Heart left ventricle (tissue), 16 donors: ENCODE measurements around the gene EIF4E2. TPM values are rescaled to one million over a fixed set of nuclear protein-coding genes. Genes with fewer than 3 reads are reported as not detected.

Source experiments
- ATAC-seq, 4 donors: fragments of 200-7000 bp; cut with Tn5 transposase; one replicate each; pipeline ENCODE4 v1.9.1; 2020 to 2022; ENCODE audit warnings: moderate library complexity in 4 of 4, mild to moderate bottlenecking in 3 of 4, moderate number of reproducible peaks in 1 of 4
- DNase-seq, 5 donors: peaks; one replicate each; pipeline ENCODE4 v3.0.0-alpha.2; 2020
- H3K27ac ChIP-seq, 12 donors: fragments of 200-600 bp; sonication (generic) in 4 of 12; one replicate each; pipeline versions ENCODE4 v1.5.0 to v1.8.0; 2016 to 2022; ENCODE audit warnings: mild to moderate bottlenecking in 2 of 12
- H3K27me3 ChIP-seq, 9 donors: fragments of 200-600 bp; sonication (generic) in 2 of 9; one replicate each; pipeline versions ENCODE4 v1.5.1 to v1.8.0; 2016 to 2022; ENCODE audit warnings: mild to moderate bottlenecking in 3 of 9
- H3K36me3 ChIP-seq, 9 donors: fragments of 200-600 bp; sonication (generic) in 2 of 9; one replicate each; pipeline versions ENCODE4 v1.5.0 to v1.8.0; 2018 to 2022; ENCODE audit warnings: mild to moderate bottlenecking in 2 of 9
- H3K4me1 ChIP-seq, 12 donors: fragments of 200-600 bp; sonication (generic) in 4 of 12; one replicate each; pipeline versions ENCODE4 v1.5.0 to v1.8.0; 2016 to 2022; ENCODE audit warnings: mild to moderate bottlenecking in 3 of 12
- H3K4me3 ChIP-seq, 12 donors: fragments of 200-600 bp; sonication (generic) in 4 of 12; one replicate each; pipeline versions ENCODE4 v1.5.0 to v1.8.0; 2017 to 2022; ENCODE audit warnings: mild to moderate bottlenecking in 9 of 12, moderate library complexity in 4 of 12
- H3K9me3 ChIP-seq, 12 donors: fragments of 200-600 bp; sonication (generic) in 4 of 12; one replicate each; pipeline versions ENCODE4 v1.5.0 to v1.8.0; 2016 to 2022; ENCODE audit warnings: mild to moderate bottlenecking in 1 of 12
- CTCF ChIP-seq, 12 donors: fragments of 200-600 bp; sonication (generic) in 4 of 12; IDR thresholded peaks; one replicate each; pipeline versions ENCODE4 v1.5.0 to v1.8.0; 2018 to 2022; ENCODE audit warnings: antibody characterized with exemption in 12 of 12, mild to moderate bottlenecking in 5 of 12
- POLR2A ChIP-seq, 2 donors: fragments of 450-650 bp; IDR thresholded peaks; one replicate each; pipeline ENCODE4 v1.6.1; 2017; ENCODE audit warnings: antibody characterized with exemption in 2 of 2, mild to moderate bottlenecking in 2 of 2, moderate library complexity in 2 of 2
- WGBS, 4 donors: extraction: QIAGEN DNeasy Blood & Tissue Kit in 2 of 4; methylation state at CpG; one replicate each; pipeline versions ENCODE4 v1.1.5 to v1.1.7; 2013 to 2018; 5-methylcytosine and 5-hydroxymethylcytosine counted together
- intact Hi-C, 10 donors: fragments of 100-400 bp; cut with DNase I; formaldehyde crosslinking; loops; one replicate each; pipeline versions ENCODE4 v1.11.1 to v1.14.2; 2022
- polyA plus RNA-seq, 2 donors: library from polyadenylated mRNA; stranded (reverse); fragments of 200-250 nt; gene quantifications; one replicate each; pipeline ENCODE4 v1.2.3, GENCODE V29; 2013
- total RNA-seq, 9 donors: library from RNA; depleted of rRNA in 2 of 9; stranded (reverse); fragments of >200 nt in 2 of 9; fragmentation: NEBNext Ultra II Directional in 3 of 9; extraction: Animal tissue kit (Norgen Biotek cat#: 25700) in 3 of 9; gene quantifications; one replicate each; pipeline versions ENCODE4 v1.1.0 to v1.2.4, GENCODE V29; 2016 to 2023
- donor health status: ischemic (EF 13 %, LVEDD 7.1; RV severe dilation, severe dysfunction).
- donor health status: healthy with polysubstance abuse.
- donor health status: DM: no; HTN: yes; CAD: no.
- donor health status: DM: no; HTN: no; CAD: no.
- donor health status: ischemic (EF 25% LVEDD 6.9; RV normal size, moderate dysfunction).
- donor health status: ischemic (EF 25% LVEDD 5.7; RV mildly dilated, moderate dysfunction).
- donor health status: healthy.
- donor health status: DM: yes; HTN: yes; CAD: no.
- donor health status: ischemic (EF 35%, LVEDD 5.7; RV mildly dilated, moderate dysfunction).
- donor health status: nonischemic (EF 11% LVEDD 7.7; RV severe dilation, severe dysfunction).
- donor health status: DM: yes; HTN: yes; CAD: no.
- donor health status: PGD.
- donor health status: ischemic (EF 29% LVEDD 5.4; RV normal size, mild dysfunction).
- donor health status: nonischemic (EF 23%, LVEDD 6.1; RV moderate dilation, normal function).

Gene EIF4E2
- total and polyA plus RNA-seq, 11 donors, result 15.3 to 54.0 (median 38.8) TPM

- ATAC-seq, result no peak
- WGBS, 4 donors, result 97 to 100% (median 100%) methylated on average over 1 of the region's 1 CpG
- H3K36me3 ChIP-seq, result peaks cover 0 to 78% (median 47%) of the 10 kb centered on the region in 9 donors
- H3K9me3 ChIP-seq, result no peaks in the 10 kb centered on the region
- H3K4me3 ChIP-seq, result no peak overlapping the region
- H3K4me1 ChIP-seq, result peaks cover 0 to 3% (median 0%) of the 10 kb centered on the region in 12 donors
- no peak overlapping the region for H3K27ac ChIP-seq
- H3K27me3 ChIP-seq, result no peaks in the 10 kb centered on the region
- intact Hi-C loops, result no loop called here
- DNase-seq, result no peak
- TF ChIP-seq CTCF (IDR thresholded peaks at IDR 0.05) (no peak), POLR2A (IDR thresholded peaks at IDR 0.05) (no peak)
These were observed 24.9 kb downstream of the EIF4E2 start for GRCh38 chr2:232575404-232575746.

GRCh38 chr2:232576995-232577394 lies 26.5 kb downstream of the EIF4E2 start:
- H3K36me3 ChIP-seq, result peaks cover 0 to 77% (median 47%) of the 10 kb centered on the region in 9 donors
- no peaks in the 10 kb centered on the region for H3K9me3 ChIP-seq
- H3K4me3 ChIP-seq, result no peak overlapping the region
- DNase-seq (no peak), ATAC-seq (peak in 1 of 4 donors; percentile 24)
- no peak overlapping the region for H3K27ac ChIP-seq
- TF ChIP-seq POLR2A (IDR thresholded peaks at IDR 0.05), result no peak
- no peak for TF ChIP-seq CTCF (IDR thresholded peaks at IDR 0.05)
- 82 to 93% (median 91%) methylated on average over 2 of the region's 2 CpGs for WGBS, 4 donors
- H3K27me3 ChIP-seq, result no peaks in the 10 kb centered on the region
- peaks cover 0 to 3% (median 0%) of the 10 kb centered on the region in 12 donors for H3K4me1 ChIP-seq
- intact Hi-C loops, result no loop called here

GRCh38 chr2:232577841-232578240 lies 27.4 kb downstream of the EIF4E2 start:
- TF ChIP-seq CTCF (IDR thresholded peaks at IDR 0.05) (no peak), POLR2A (IDR thresholded peaks at IDR 0.05) (no peak)
- no peak overlapping the region for H3K27ac ChIP-seq
- 81 to 93% (median 86%) methylated on average over 2 of the region's 2 CpGs for WGBS, 4 donors
- H3K4me1 ChIP-seq, result peaks cover 0 to 3% (median 0%) of the 10 kb centered on the region in 12 donors
- ATAC-seq (peak in 1 of 4 donors; percentile 24), DNase-seq (no peak)
- H3K4me3 ChIP-seq, result no peak overlapping the region
- H3K27me3 ChIP-seq, result no peaks in the 10 kb centered on the region
- no peaks in the 10 kb centered on the region for H3K9me3 ChIP-seq
- intact Hi-C loops, result no loop called here
- peaks cover 0 to 77% (median 47%) of the 10 kb centered on the region in 9 donors for H3K36me3 ChIP-seq

- no peak for DNase-seq
- H3K36me3 ChIP-seq, result peaks cover 0 to 74% (median 48%) of the 10 kb centered on the region in 9 donors
- H3K27me3 ChIP-seq, result no peaks in the 10 kb centered on the region
- peaks cover 0 to 2% (median 0%) of the 10 kb centered on the region in 12 donors for H3K9me3 ChIP-seq
- ATAC-seq, result no peak
- H3K4me3 ChIP-seq, result no peak overlapping the region
- intact Hi-C loops, result no loop called here
- peaks cover 0 to 3% (median 0%) of the 10 kb centered on the region in 12 donors for H3K4me1 ChIP-seq
- 91 to 96% (median 95%) methylated on average over 2 of the region's 2 CpGs for WGBS, 4 donors
- no peak overlapping the region for H3K27ac ChIP-seq
- no peak for TF ChIP-seq CTCF (IDR thresholded peaks at IDR 0.05)
- no peak for TF ChIP-seq POLR2A (IDR thresholded peaks at IDR 0.05)
These were observed 28.1 kb downstream of the EIF4E2 start for GRCh38 chr2:232578626-232579025.
